Esophagus (tissue), 2 donors: Measurements from ENCODE around the gene ZNF212. TPM values are rescaled to one million over a fixed set of nuclear protein-coding genes. Genes with fewer than 3 reads are reported as not detected.
"Not testable (repeated sequence)": the region's sequence is repeated elsewhere in the genome, so short reads cannot be mapped to it uniquely, and the experiment has no call there.

Source experiments
- H3K27ac ChIP-seq, 2 donors: one replicate each; pipeline ENCODE4 v1.5.1; 2013; ENCODE audit warnings: low read depth in 2 of 2, mild to moderate bottlenecking in 2 of 2, inconsistent platforms in 1 of 2, low read length in 1 of 2, moderate library complexity in 1 of 2
- H3K27me3 ChIP-seq, 2 donors: one replicate each; pipeline ENCODE4 v1.6.1; 2013; ENCODE audit warnings: low read length in 2 of 2, control low read depth in 1 of 2, mild to moderate bottlenecking in 1 of 2; ENCODE audit not compliant: insufficient read depth in 2 of 2, control insufficient read depth in 1 of 2
- H3K36me3 ChIP-seq, 2 donors: one replicate each; pipeline ENCODE4 v1.6.1; 2013; ENCODE audit warnings: low read length in 1 of 2; ENCODE audit not compliant: control insufficient read depth in 2 of 2, insufficient read depth in 2 of 2
- H3K4me1 ChIP-seq, 2 donors: one replicate each; pipeline ENCODE4 v1.6.1; 2013; ENCODE audit warnings: low read length in 1 of 2; ENCODE audit not compliant: control insufficient read depth in 2 of 2, insufficient read depth in 2 of 2
- H3K4me3 ChIP-seq, 2 donors: one replicate each; pipeline ENCODE4 v1.5.1; 2013; ENCODE audit warnings: low read length in 2 of 2, mild to moderate bottlenecking in 2 of 2, low read depth in 1 of 2, moderate library complexity in 1 of 2
- H3K9me3 ChIP-seq, 2 donors: one replicate each; pipeline ENCODE4 v1.6.1; 2013; ENCODE audit warnings: mild to moderate bottlenecking in 2 of 2, low read depth in 1 of 2, low read length in 1 of 2, moderate library complexity in 1 of 2; ENCODE audit not compliant: control insufficient read depth in 2 of 2, insufficient read depth in 1 of 2
- WGBS, 2 donors: extraction: QIAGEN DNeasy Blood & Tissue Kit; methylation state at CpG; one replicate each; pipeline ENCODE4 v1.1.7; 2013; 5-methylcytosine and 5-hydroxymethylcytosine counted together
- polyA plus RNA-seq, 2 donors: library from polyadenylated mRNA; stranded (reverse); fragments of 200-250 nt; gene quantifications; one replicate each; pipeline ENCODE4 v1.2.3, GENCODE V29; 2013
- donor health status: healthy with polysubstance abuse.
- donor health status: Bipolar disorder and iron deficiency.

Gene ZNF212
- polyA plus RNA-seq, 2 donors: 10.2 to 15.6 TPM

GRCh38 chr7:149257146-149257545 is 17.7 kb downstream of the ZNF212 start:
- H3K27me3 ChIP-seq: no peaks in the 10 kb centered on the region
- no peak overlapping the region for H3K4me3 ChIP-seq
- peaks cover 17 to 22% of the 10 kb centered on the region in 2 donors for H3K36me3 ChIP-seq
- 51 to 81% methylated on average over 2 of the region's 2 CpGs for WGBS, 2 donors
- H3K9me3 ChIP-seq: no peaks in the 10 kb centered on the region
- peaks cover 0 to 3% of the 10 kb centered on the region in 2 donors for H3K4me1 ChIP-seq
- H3K27ac ChIP-seq: peak overlapping the region in 1 of 2 donors; percentile 27

- Histone ChIP-seq H3K4me3 (peak overlapping the region; percentile 61 to 67), H3K36me3 (peaks cover 0 to 2% of the 10 kb centered on the region in 2 donors), H3K27ac (peak overlapping the region; percentile 80 to 95), H3K9me3 (no peaks in the 10 kb centered on the region), H3K4me1 (peaks cover 0 to 3% of the 10 kb centered on the region in 2 donors), H3K27me3 (no peaks in the 10 kb centered on the region)
- 4 to 6% methylated on average over 16 of the region's 16 CpGs for WGBS, 2 donors
These were observed 21.9 kb downstream of the ZNF212 start for GRCh38 chr7:149261316-149261828.

GRCh38 chr7:149261829-149262617 is 22.6 kb downstream of the ZNF212 start, which contains the start of gene ZNF783:
ZNF783 (plus strand) TSS chr7:149262196; CDS start chr7:149262334, 138 bp downstream.
- WGBS, 2 donors: 1% methylated on average over 83 to 115 of the region's 115 CpGs
- no peaks in the 10 kb centered on the region for H3K4me1 ChIP-seq

GRCh38 chr7:149266451-149266850 is 27.0 kb downstream of the ZNF212 start:
- 95% methylated on average over 19 to 21 of the region's 21 CpGs for WGBS, 2 donors
- H3K4me3 ChIP-seq: no peak overlapping the region
- no peak overlapping the region for H3K27ac ChIP-seq
- no peaks in the 10 kb centered on the region for H3K27me3 ChIP-seq
- H3K4me1 ChIP-seq: no peaks in the 10 kb centered on the region
- H3K36me3 ChIP-seq: peaks cover 0 to 12% of the 10 kb centered on the region in 2 donors
- H3K9me3 ChIP-seq: no peaks in the 10 kb centered on the region

More at GRCh38 chr7:149261829-149262617, 22.6 kb downstream of the ZNF212 start, which contains the start of gene ZNF783:
- H3K4me3 ChIP-seq: peak within 1 kb of the TSS; percentile 61 to 67
- H3K27ac ChIP-seq: peak within 1 kb of the TSS; percentile 80 to 95
- H3K36me3 ChIP-seq: peaks cover 0 to 9% of the 10 kb centered on the region in 2 donors
- no peaks in the 10 kb centered on the region for H3K9me3 ChIP-seq
- no peaks in the 10 kb centered on the region for H3K27me3 ChIP-seq

- H3K36me3 ChIP-seq: peaks cover 0 to 12% of the 10 kb centered on the region in 2 donors
- H3K27ac ChIP-seq: no peak overlapping the region
- 96% methylated on average over 7 to 8 of the region's 8 CpGs for whole genome bisulfite sequencing, 2 donors
- no peaks in the 10 kb centered on the region for H3K4me1 ChIP-seq
- no peaks in the 10 kb centered on the region for H3K27me3 ChIP-seq
- H3K9me3 ChIP-seq: no peaks in the 10 kb centered on the region
- no peak overlapping the region for H3K4me3 ChIP-seq
These were observed 28.3 kb downstream of the ZNF212 start for GRCh38 chr7:149267733-149268132.

GRCh38 chr7:149274424-149274823 is 35.0 kb downstream of the ZNF212 start:
- not testable (repeated sequence) for H3K4me3 ChIP-seq, H3K27ac ChIP-seq, H3K4me1 ChIP-seq, H3K27me3 ChIP-seq, H3K9me3 ChIP-seq
- WGBS, 2 donors: 98% methylated on average over 8 of the region's 8 CpGs
- peaks cover 0 to 19% of the 10 kb centered on the region in 2 donors for H3K36me3 ChIP-seq

- no peak overlapping the region for H3K27ac ChIP-seq
- no peaks in the 10 kb centered on the region for H3K27me3 ChIP-seq
- no peaks in the 10 kb centered on the region for H3K4me1 ChIP-seq
- 95 to 96% methylated on average over 9 of the region's 9 CpGs for WGBS, 2 donors
- no peak overlapping the region for H3K4me3 ChIP-seq
- peaks cover 10 to 36% of the 10 kb centered on the region in 2 donors for H3K36me3 ChIP-seq
- no peaks in the 10 kb centered on the region for H3K9me3 ChIP-seq
These were observed 38.4 kb downstream of the ZNF212 start for GRCh38 chr7:149277871-149278270.

GRCh38 chr7:149278396-149278795 is 38.9 kb downstream of the ZNF212 start:
- 94 to 96% methylated on average over 11 of the region's 11 CpGs for WGBS, 2 donors

GRCh38 chr7:149279111-149279743 is 39.8 kb downstream of the ZNF212 start:
- no peaks in the 10 kb centered on the region for H3K27me3 ChIP-seq
- H3K4me1 ChIP-seq: no peaks in the 10 kb centered on the region
- no peaks in the 10 kb centered on the region for H3K9me3 ChIP-seq
- peaks cover 10 to 36% of the 10 kb centered on the region in 2 donors for H3K36me3 ChIP-seq
- H3K4me3 ChIP-seq: no peak overlapping the region
- no peak overlapping the region for H3K27ac ChIP-seq
- WGBS, 2 donors: 93 to 96% methylated on average over 17 of the region's 17 CpGs

More at GRCh38 chr7:149278396-149278795, 38.9 kb downstream of the ZNF212 start:
- Histone ChIP-seq H3K36me3 (peaks cover 10 to 36% of the 10 kb centered on the region in 2 donors), H3K4me3 (no peak overlapping the region), H3K27me3 (no peaks in the 10 kb centered on the region), H3K9me3 (no peaks in the 10 kb centered on the region), H3K4me1 (no peaks in the 10 kb centered on the region), H3K27ac (no peak overlapping the region)
